ENCODE data around the gene MOCS1.

MOCS1 gene

DNA sequence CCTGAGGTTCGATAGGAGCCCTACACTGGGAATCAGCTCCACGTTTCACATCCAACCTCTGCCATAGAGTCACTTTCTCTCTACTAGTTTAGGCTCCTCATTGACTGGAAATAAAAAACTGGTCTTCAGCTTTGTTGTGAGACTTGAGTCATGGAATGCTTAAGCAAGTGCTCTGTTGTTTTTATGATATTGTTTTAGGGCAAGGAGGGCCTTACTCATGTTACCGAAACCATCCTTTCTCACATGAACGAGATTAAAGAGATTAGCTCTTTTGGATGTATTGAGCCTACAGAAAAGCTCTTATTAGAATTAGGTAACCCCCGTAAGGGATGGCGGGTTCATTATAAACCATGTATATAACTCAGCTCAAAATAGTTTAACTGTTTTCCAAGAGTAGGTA lies 6.9 kb upstream of the MOCS1 start:
- in situ Hi-C loops (cut with MboI; ENCODE audit: low pct_unique_long_range_greater_than_20kb, low sequenced_read_pairs, unreplicated experiment) = no loop called here
- TF ChIP-seq, protein P1, sequence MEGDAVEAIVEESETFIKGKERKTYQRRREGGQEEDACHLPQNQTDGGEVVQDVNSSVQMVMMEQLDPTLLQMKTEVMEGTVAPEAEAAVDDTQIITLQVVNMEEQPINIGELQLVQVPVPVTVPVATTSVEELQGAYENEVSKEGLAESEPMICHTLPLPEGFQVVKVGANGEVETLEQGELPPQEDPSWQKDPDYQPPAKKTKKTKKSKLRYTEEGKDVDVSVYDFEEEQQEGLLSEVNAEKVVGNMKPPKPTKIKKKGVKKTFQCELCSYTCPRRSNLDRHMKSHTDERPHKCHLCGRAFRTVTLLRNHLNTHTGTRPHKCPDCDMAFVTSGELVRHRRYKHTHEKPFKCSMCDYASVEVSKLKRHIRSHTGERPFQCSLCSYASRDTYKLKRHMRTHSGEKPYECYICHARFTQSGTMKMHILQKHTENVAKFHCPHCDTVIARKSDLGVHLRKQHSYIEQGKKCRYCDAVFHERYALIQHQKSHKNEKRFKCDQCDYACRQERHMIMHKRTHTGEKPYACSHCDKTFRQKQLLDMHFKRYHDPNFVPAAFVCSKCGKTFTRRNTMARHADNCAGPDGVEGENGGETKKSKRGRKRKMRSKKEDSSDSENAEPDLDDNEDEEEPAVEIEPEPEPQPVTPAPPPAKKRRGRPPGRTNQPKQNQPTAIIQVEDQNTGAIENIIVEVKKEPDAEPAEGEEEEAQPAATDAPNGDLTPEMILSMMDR (IDR thresholded peaks at IDR 0.05; ENCODE audit: extremely low read depth, insufficient read depth, missing control alignments) = no peak
- DNase-seq (ENCODE audit: low spot score) = no peak

DNA sequence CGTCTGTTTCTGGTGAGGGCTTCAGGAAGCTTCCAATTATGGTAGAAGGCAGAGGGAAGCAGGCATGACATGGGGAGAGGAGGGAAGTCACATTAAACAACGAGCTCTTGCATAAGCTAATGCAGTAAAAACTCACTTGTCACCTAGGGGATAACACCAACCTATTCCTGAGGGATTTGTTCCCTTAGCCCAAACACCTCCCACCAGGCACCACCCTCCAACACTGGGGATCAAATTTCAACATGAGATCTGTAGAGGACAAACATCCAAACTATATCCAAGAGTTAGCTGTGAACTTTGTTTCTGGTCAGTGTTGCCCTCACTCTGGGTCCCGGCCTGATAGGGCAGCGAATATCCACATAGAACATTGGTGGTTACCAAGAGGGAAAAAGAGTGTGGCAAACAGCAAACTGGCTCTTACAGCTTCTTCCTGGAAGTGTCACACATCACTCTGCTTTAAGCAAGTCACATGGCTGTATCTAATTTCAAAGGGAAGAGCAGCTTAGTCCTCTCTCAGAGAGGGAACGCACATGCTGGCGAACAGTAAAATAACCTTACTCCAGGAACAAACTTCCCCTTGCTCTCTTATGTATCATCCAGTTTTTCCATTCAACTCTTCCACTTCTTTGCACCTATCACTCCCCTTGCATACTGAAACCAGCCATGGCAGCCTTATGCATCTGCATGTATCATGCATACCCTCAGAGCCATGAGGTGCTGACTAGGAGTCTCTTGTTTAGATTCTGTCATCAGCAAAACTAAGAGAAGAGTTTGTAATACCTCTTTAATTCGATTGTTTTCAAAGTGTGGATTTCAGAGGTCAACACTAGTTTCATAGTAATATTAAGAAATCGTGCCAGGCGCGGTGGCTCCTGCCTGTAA lies 4.8 kb upstream of the MOCS1 start:
- DNase-seq (ENCODE audit: low spot score) = no peak

DNA sequence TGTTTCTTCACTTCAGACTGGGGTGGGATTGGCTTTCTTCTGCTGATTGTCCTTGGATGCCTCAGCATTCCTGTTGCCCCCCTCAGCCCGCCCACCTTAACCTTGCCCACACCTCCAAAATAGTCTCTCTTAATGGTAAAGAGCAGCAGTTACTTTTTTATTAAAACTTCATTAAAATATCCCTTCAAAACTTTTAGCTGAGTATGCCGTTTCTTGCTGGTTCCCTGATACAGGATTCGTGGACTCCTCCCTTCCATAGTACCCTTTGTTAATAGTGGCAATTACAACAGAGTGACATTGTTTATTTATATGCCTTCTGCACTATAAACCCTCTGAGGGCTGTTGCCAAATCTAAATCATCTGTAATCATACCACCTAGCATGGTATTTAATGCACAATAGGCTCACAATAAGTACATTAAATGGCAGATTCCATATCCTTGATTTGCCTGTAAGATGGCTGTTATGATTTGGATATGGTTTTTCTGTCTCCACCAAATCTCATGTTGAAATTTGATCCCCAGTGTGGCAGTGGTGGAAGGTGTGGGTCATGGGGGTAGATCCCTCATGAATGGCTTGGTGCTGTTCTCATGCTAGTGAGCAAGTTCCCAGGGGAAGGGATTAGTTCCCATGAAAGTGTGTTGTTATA lies 3.5 kb upstream of the MOCS1 start:
- no peak for DNase-seq (ENCODE audit: low spot score)

More for the DNA sequence above, 4.8 kb upstream of the MOCS1 start:
- TF ChIP-seq, protein P1 (IDR thresholded peaks at IDR 0.05; ENCODE audit: extremely low read depth, insufficient read depth, missing control alignments) = no peak
- in situ Hi-C loops (cut with MboI; ENCODE audit: low pct_unique_long_range_greater_than_20kb, low sequenced_read_pairs, unreplicated experiment) = no loop called here

DNA sequence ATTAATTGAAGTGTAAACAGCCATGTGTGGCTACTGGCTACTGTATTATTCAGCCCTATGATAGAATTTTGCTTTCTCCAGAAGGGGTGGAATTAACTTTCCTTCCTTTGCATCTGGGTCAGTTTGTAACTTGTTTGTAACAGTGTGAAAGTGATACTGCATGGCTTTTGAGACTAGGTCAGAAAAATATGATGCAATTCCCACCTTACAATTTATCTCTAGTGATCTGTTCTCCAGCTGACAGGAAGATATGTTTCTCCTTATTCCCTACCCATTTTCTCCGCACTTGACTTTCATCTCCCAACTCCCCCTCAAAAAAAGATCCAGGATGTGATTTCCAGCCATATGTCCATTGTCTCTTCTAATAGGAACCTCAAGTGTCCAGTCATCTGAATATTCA lies 2.6 kb upstream of the MOCS1 start:
- TF ChIP-seq, protein P1 (IDR thresholded peaks at IDR 0.05; ENCODE audit: extremely low read depth, insufficient read depth, missing control alignments) = no peak
- in situ Hi-C loops (cut with MboI; ENCODE audit: low pct_unique_long_range_greater_than_20kb, low sequenced_read_pairs, unreplicated experiment) = no loop called here
- DNase-seq (ENCODE audit: low spot score) = no peak

More for the DNA sequence above, 3.5 kb upstream of the MOCS1 start:
- TF ChIP-seq, protein P1 (IDR thresholded peaks at IDR 0.05; ENCODE audit: extremely low read depth, insufficient read depth, missing control alignments) = no peak
- in situ Hi-C loops (cut with MboI; ENCODE audit: low pct_unique_long_range_greater_than_20kb, low sequenced_read_pairs, unreplicated experiment) = no loop called here

DNA sequence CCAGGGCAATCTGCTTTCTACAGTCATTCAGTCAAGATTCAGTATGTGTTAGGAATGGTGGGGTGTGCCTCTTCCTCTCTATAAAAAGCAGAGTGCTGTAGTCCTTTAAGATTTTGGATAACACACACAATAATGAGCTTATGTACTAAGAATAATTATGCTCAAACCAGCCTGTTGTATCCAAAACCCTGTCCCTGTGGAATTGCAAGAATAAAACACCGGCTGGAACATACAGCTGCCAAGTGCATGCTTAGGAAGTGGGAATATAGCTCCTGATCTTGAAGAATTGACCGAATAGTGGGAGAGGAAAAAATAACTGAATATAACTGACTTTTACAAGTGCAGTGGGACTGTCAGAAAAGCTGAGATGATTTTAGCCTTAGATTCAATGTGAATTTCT lies 979 bp upstream of the MOCS1 start:
- no peak for DNase-seq (ENCODE audit: low spot score)
- TF ChIP-seq, protein P1 (IDR thresholded peaks at IDR 0.05; ENCODE audit: extremely low read depth, insufficient read depth, missing control alignments) = no peak
- in situ Hi-C loops (cut with MboI; ENCODE audit: low pct_unique_long_range_greater_than_20kb, low sequenced_read_pairs, unreplicated experiment) = no loop called here

DNA sequence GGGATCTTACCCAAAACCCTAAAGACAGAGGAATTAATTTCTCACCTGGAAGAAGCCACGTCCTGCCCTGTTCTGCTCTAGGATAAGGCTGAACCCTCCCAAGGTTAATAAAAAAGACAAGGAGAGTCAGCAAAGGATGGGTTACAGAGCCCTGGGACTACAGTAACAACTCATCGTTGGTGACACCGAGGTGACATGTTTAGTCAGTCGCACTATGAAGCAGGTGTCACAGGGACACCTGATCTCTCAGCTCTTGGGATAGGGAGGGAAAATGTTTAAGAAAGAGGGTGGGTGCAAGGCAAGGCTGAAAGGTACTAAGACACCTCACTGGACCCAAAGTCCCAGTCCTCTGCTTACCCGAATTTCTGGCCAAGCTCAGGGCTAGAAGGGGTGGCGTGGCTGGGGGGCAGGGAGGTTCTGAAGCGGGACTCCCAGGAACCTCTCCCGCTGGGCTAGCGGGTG lies 562 bp downstream of the MOCS1 start:
- TF ChIP-seq, protein P1 (IDR thresholded peaks at IDR 0.05; ENCODE audit: extremely low read depth, insufficient read depth, missing control alignments) = no peak
- no peak for DNase-seq (ENCODE audit: low spot score)
- in situ Hi-C loops (cut with MboI; ENCODE audit: low pct_unique_long_range_greater_than_20kb, low sequenced_read_pairs, unreplicated experiment) = no loop called here

Measured in GM13977 (cell line).